Spleen (tissue), 11 donors: ENCODE data around the gene IRS1. TPM values are rescaled to one million over a fixed set of nuclear protein-coding genes. Genes with fewer than 3 reads are reported as not detected.

Source experiments
- DNase-seq: peaks from one replicate; pipeline ENCODE4 v3.0.0-alpha.2; 2020
- H3K27ac ChIP-seq, 8 donors: fragments of 200-600 bp; sonication (generic) in 7 of 8; 1 replicate in 4 of 8; 2 replicates in 4 of 8; pipeline versions ENCODE4 v1.5.0 to v1.8.0; 2016 to 2021; ENCODE audit warnings: inconsistent platforms in 4 of 8, mild to moderate bottlenecking in 4 of 8, moderate library complexity in 1 of 8
- H3K27me3 ChIP-seq, 7 donors: fragments of 200-600 bp; sonication (generic) in 6 of 7; replicated peaks in 1 of 7; 1 replicate in 4 of 7; 2 replicates in 3 of 7; pipeline versions ENCODE4 v1.5.0 to v1.8.0; 2016 to 2021; ENCODE audit warnings: inconsistent platforms in 3 of 7, mild to moderate bottlenecking in 1 of 7
- H3K36me3 ChIP-seq, 6 donors: fragments of 200-600 bp; sonication (generic) in 5 of 6; 1 replicate in 4 of 6; 2 replicates in 2 of 6; pipeline versions ENCODE4 v1.5.0 to v1.8.0; 2016 to 2021; ENCODE audit warnings: inconsistent platforms in 2 of 6
- H3K4me1 ChIP-seq, 6 donors: fragments of 200-600 bp; sonication (generic) in 5 of 6; 1 replicate in 3 of 6; 2 replicates in 3 of 6; pipeline versions ENCODE4 v1.5.0 to v1.8.0; 2016 to 2021; ENCODE audit warnings: inconsistent platforms in 3 of 6
- H3K4me3 ChIP-seq, 8 donors: fragments of 200-600 bp; sonication (generic) in 7 of 8; 1 replicate in 4 of 8; 2 replicates in 4 of 8; pipeline versions ENCODE4 v1.5.0 to v1.8.0; 2016 to 2021; ENCODE audit warnings: inconsistent platforms in 4 of 8, mild to moderate bottlenecking in 4 of 8, moderate library complexity in 2 of 8
- H3K9me3 ChIP-seq, 8 donors: fragments of 200-600 bp; sonication (generic) in 7 of 8; 1 replicate in 4 of 8; 2 replicates in 4 of 8; pipeline versions ENCODE4 v1.5.0 to v1.8.0; 2016 to 2021; ENCODE audit warnings: inconsistent platforms in 4 of 8
- CTCF ChIP-seq, 11 experiments: fragments of 200-600 bp in 7 of 11; fragments of 450-650 bp in 4 of 11; sonication (generic) in 4 of 11; IDR thresholded peaks in 8 of 11; conservative IDR thresholded peaks in 3 of 11; 1 replicate in 7 of 11; 2 replicates in 4 of 11; pipeline versions ENCODE4 v1.4.0 to v1.8.0; 2016 to 2021; ENCODE audit warnings: antibody characterized with exemption in 11 of 11, inconsistent platforms in 4 of 11, mild to moderate bottlenecking in 1 of 11
- POLR2A ChIP-seq, 3 donors: fragments of 450-650 bp; IDR thresholded peaks; one replicate each; pipeline ENCODE4 v1.5.1; 2017; ENCODE audit warnings: antibody characterized with exemption in 3 of 3, mild to moderate bottlenecking in 1 of 3
- POLR2AphosphoS5 ChIP-seq, 3 donors: sonication (generic); formaldehyde crosslinking; IDR thresholded peaks; one replicate each; pipeline ENCODE4 v1.5.1; 2017; ENCODE audit warnings: antibody characterized with exemption in 3 of 3
- WGBS, 5 donors: extraction: QIAGEN DNeasy Blood & Tissue Kit in 3 of 5; methylation state at CpG; one replicate each; pipeline versions ENCODE4 v1.1.5 to v1.1.7; 2013 to 2018; 5-methylcytosine and 5-hydroxymethylcytosine counted together
- intact Hi-C: fragments of 100-400 bp; cut with DNase I; formaldehyde crosslinking; loops from one replicate; pipeline ENCODE4 v1.15.0; 2023; ENCODE audit warnings: low total_unique reads
- polyA plus RNA-seq, 3 donors: library from polyadenylated mRNA; stranded (reverse); fragments of 200-250 nt; gene quantifications; one replicate each; pipeline ENCODE4 v1.2.1, GENCODE V29; 2013
- total RNA-seq, 7 donors: library from RNA; depleted of rRNA in 3 of 7; stranded (reverse); fragments of >200 nt in 3 of 7; fragmentation: NEBNext Ultra II Directional in 4 of 7; extraction: Animal tissue kit (Norgen Biotek cat#: 25700) in 4 of 7; gene quantifications; one replicate each; pipeline versions ENCODE4 v1.1.0 to v1.2.1, GENCODE V29; 2016 to 2021
- donor health status: healthy with polysubstance abuse.
- donor health status: DM: no; HTN: no; CAD: no; lungs with moderate emphysema.
- donor health status: DM: no; HTN: no; CAD: no.
- donor health status: Bipolar disorder and iron deficiency.
- donor health status: healthy.
- donor health status: DM: no; HTN: no; CAD: no.
- donor health status: DM: yes; HTN: yes; CAD: no.

The IRS1 gene
- total and polyA plus RNA-seq, 10 donors: 0.89 to 11.6 (median 8.2) TPM

- H3K27ac ChIP-seq: peak overlapping the region in 6 of 8 donors; percentile 20 to 59 (median 34)
- intact Hi-C loops: no loop called here
- peaks cover 0 to 20% (median 11%) of the 10 kb centered on the region in 8 donors for H3K9me3 ChIP-seq
- no peaks in the 10 kb centered on the region for H3K36me3 ChIP-seq
- peak overlapping the region in 1 of 8 donors; percentile 21 for H3K4me3 ChIP-seq
- WGBS, 5 donors: 16 to 22% (median 18%) methylated on average over 3 of the region's 3 CpGs
- H3K4me1 ChIP-seq: peaks cover 18 to 37% (median 23%) of the 10 kb centered on the region in 6 donors
- H3K27me3 ChIP-seq: peaks cover 0 to 4% (median 0%) of the 10 kb centered on the region in 7 donors
- no peak for DNase-seq
- TF ChIP-seq CTCF (IDR thresholded peaks at IDR 0.05 in 8 of 11, conservative IDR thresholded peaks at IDR 0.05 in 3 of 11) (no peak), POLR2A (IDR thresholded peaks at IDR 0.05) (no peak), POLR2AphosphoS5 (IDR thresholded peaks at IDR 0.05) (no peak)
Observed at GRCh38 chr2:226772389-226773179, 27.0 kb downstream of the IRS1 start.

- intact Hi-C loops: no loop called here
- Histone ChIP-seq H3K4me1 (peaks cover 18 to 44% (median 29%) of the 10 kb centered on the region in 6 donors), H3K27ac (peak overlapping the region in 1 of 8 donors; percentile 1), H3K9me3 (peaks cover 0 to 20% (median 11%) of the 10 kb centered on the region in 8 donors), H3K36me3 (no peaks in the 10 kb centered on the region), H3K27me3 (peaks cover 0 to 4% (median 0%) of the 10 kb centered on the region in 7 donors), H3K4me3 (no peak overlapping the region)
- 76 to 90% (median 80%) methylated on average over 6 of the region's 6 CpGs for WGBS, 5 donors
- no peak for TF ChIP-seq CTCF (IDR thresholded peaks at IDR 0.05 in 8 of 11, conservative IDR thresholded peaks at IDR 0.05 in 3 of 11)
- TF ChIP-seq POLR2AphosphoS5 (IDR thresholded peaks at IDR 0.05): no peak
- no peak for TF ChIP-seq POLR2A (IDR thresholded peaks at IDR 0.05)
- no peak for DNase-seq
Observed at GRCh38 chr2:226771067-226771466, 28.6 kb downstream of the IRS1 start.

GRCh38 chr2:226767056-226767813 is 32.4 kb downstream of the IRS1 start:
- TF ChIP-seq POLR2A (IDR thresholded peaks at IDR 0.05): no peak
- intact Hi-C loops: no loop called here
- Histone ChIP-seq H3K4me1 (peaks cover 6 to 26% (median 13%) of the 10 kb centered on the region in 6 donors), H3K27ac (no peak overlapping the region), H3K27me3 (peaks cover 0 to 5% (median 0%) of the 10 kb centered on the region in 7 donors), H3K36me3 (no peaks in the 10 kb centered on the region), H3K4me3 (no peak overlapping the region), H3K9me3 (peaks cover 0 to 6% (median 0%) of the 10 kb centered on the region in 8 donors)
- DNase-seq: no peak
- 75 to 90% (median 87%) methylated on average over 5 of the region's 5 CpGs for WGBS, 5 donors

GRCh38 chr2:226766352-226767055 is 33.1 kb downstream of the IRS1 start:
- intact Hi-C loops: no loop called here
- TF ChIP-seq CTCF (IDR thresholded peaks at IDR 0.05 in 8 of 11, conservative IDR thresholded peaks at IDR 0.05 in 3 of 11): no peak
- Histone ChIP-seq H3K4me3 (no peak overlapping the region), H3K4me1 (peaks cover 0 to 18% (median 7%) of the 10 kb centered on the region in 6 donors), H3K27me3 (peaks cover 0 to 5% (median 0%) of the 10 kb centered on the region in 7 donors), H3K36me3 (no peaks in the 10 kb centered on the region), H3K9me3 (peaks cover 0 to 6% (median 0%) of the 10 kb centered on the region in 8 donors), H3K27ac (no peak overlapping the region)
- 85 to 94% (median 91%) methylated on average over 5 of the region's 5 CpGs for WGBS, 5 donors
- DNase-seq: no peak
